Gastrocnemius medialis (tissue), 4 donors: ENCODE results near the gene DUS1L. TPM values are rescaled to one million over a fixed set of nuclear protein-coding genes. Genes with fewer than 3 reads are reported as not detected.

ENCODE experiments used
- ATAC-seq, 2 donors: fragments of 150-250 bp; one replicate each; pipeline ENCODE4 v1.9.1; 2016
- DNase-seq, 2 donors: peaks; one replicate each; pipeline ENCODE4 v3.0.0-alpha.2; 2019
- H3K27ac ChIP-seq, 4 donors: fragments of 200-600 bp; sonication (generic); 1 replicate in 1 of 4; 2 replicates in 3 of 4; pipeline ENCODE4 v1.5.1; 2016 to 2018; ENCODE audit warnings: mild to moderate bottlenecking in 2 of 4, moderate library complexity in 1 of 4
- H3K27me3 ChIP-seq, 3 donors: fragments of 200-600 bp; sonication (generic) in 2 of 3; 1 replicate in 1 of 3; 2 replicates in 2 of 3; pipeline versions ENCODE4 v1.5.1 to v1.6.0; 2016 to 2019; ENCODE audit warnings: mild to moderate bottlenecking in 1 of 3, moderate library complexity in 1 of 3
- H3K36me3 ChIP-seq, 2 donors: fragments of 200-600 bp; sonication (generic) in 1 of 2; one replicate each; pipeline ENCODE4 v1.5.1; 2017 to 2018
- H3K4me1 ChIP-seq, 2 donors: fragments of 200-600 bp; sonication (generic) in 1 of 2; one replicate each; pipeline ENCODE4 v1.5.1; 2016 to 2017; ENCODE audit warnings: mild to moderate bottlenecking in 2 of 2
- H3K4me3 ChIP-seq, 4 donors: fragments of 200-600 bp; sonication (generic) in 3 of 4; 1 replicate in 1 of 4; 2 replicates in 3 of 4; pipeline ENCODE4 v1.5.1; 2016 to 2019; ENCODE audit warnings: mild to moderate bottlenecking in 2 of 4
- H3K9me3 ChIP-seq, 3 donors: fragments of 200-600 bp; sonication (generic) in 2 of 3; 1 replicate in 1 of 3; 2 replicates in 2 of 3; pipeline ENCODE4 v1.5.1; 2016 to 2019
- CTCF ChIP-seq, 5 experiments: fragments of 450-650 bp in 3 of 5; fragments of 200-600 bp in 2 of 5; sonication (generic) in 2 of 5; IDR thresholded peaks in 4 of 5; conservative IDR thresholded peaks in 1 of 5; 1 replicate in 4 of 5; 2 replicates in 1 of 5; pipeline ENCODE4 v1.5.1; 2016 to 2019; ENCODE audit warnings: antibody characterized with exemption in 5 of 5, mild to moderate bottlenecking in 3 of 5, moderate library complexity in 3 of 5
- POLR2A ChIP-seq, 2 donors: fragments of 450-650 bp; IDR thresholded peaks; one replicate each; pipeline ENCODE4 v1.6.1; 2017; ENCODE audit warnings: antibody characterized with exemption in 2 of 2, mild to moderate bottlenecking in 2 of 2, moderate library complexity in 2 of 2
- in situ Hi-C, 4 donors: fragments of 200-750 bp; cut with MboI; loops; one replicate each; pipeline versions ENCODE4 v1.15.0 to v1.8.0; 2017; ENCODE audit warnings: low sequenced_read_pairs in 4 of 4
- intact Hi-C: fragments of 100-400 bp; cut with DNase I; formaldehyde crosslinking; loops from one replicate; pipeline ENCODE4 v1.15.1; 2023; ENCODE audit warnings: low total_unique reads
- total RNA-seq, 4 donors: library from RNA; depleted of rRNA; stranded (reverse); fragments of >200 nt; gene quantifications; one replicate each; pipeline versions ENCODE4 v1.1.0 to v1.2.3, GENCODE V29; 2016

Gene DUS1L
- total RNA-seq, 4 donors from 2014 or later = 54.6 to 119 (median 83.2) TPM

GRCh38 chr17:82047379-82047778 is 18.2 kb downstream of the DUS1L start:
- H3K4me1 ChIP-seq = peaks cover 11 to 15% of the 10 kb centered on the region in 2 donors
- H3K27me3 ChIP-seq = no peaks in the 10 kb centered on the region
- H3K9me3 ChIP-seq = no peaks in the 10 kb centered on the region
- TF ChIP-seq CTCF (IDR thresholded peaks at IDR 0.05 in 4 of 5, conservative IDR thresholded peaks at IDR 0.05 in 1 of 5) (no peak), POLR2A (IDR thresholded peaks at IDR 0.05) (no peak)
- no peak overlapping the region for H3K4me3 ChIP-seq
- DNase-seq (no peak), ATAC-seq (no peak)
- no peak overlapping the region for H3K27ac ChIP-seq
- in situ Hi-C loops = loop anchor here in 1 of 4 donors (25.0 kb wide), 1 partner anchor 90 kb away; no protein-coding TSS in a partner anchor
- peaks cover 0 to 35% of the 10 kb centered on the region in 2 donors for H3K36me3 ChIP-seq
- intact Hi-C loops = no loop called here

DNA sequence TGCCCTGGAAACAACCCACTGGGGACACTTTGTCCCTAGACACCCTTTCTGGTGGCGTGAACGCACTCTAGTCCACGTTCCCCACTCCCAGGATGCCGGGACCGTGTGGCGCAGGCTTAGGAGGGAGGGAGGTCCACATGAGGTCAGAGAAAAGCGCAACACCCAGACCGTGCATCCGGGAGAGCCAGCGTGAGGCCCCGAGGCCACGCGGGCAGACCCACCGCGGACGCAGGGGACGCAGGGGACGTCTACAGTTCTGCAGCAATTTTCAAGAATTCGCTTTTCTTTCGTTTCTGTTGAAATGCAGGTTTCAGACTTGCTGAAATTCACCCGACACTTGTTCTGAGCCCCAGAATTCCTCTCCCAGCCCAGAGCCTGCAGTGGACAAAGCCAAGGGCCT is 18.7 kb downstream of the DUS1L start:
- Histone ChIP-seq H3K27ac (no peak overlapping the region), H3K4me3 (no peak overlapping the region), H3K4me1 (peaks cover 11 to 12% of the 10 kb centered on the region in 2 donors), H3K9me3 (no peaks in the 10 kb centered on the region), H3K27me3 (no peaks in the 10 kb centered on the region), H3K36me3 (peaks cover 0 to 35% of the 10 kb centered on the region in 2 donors)
- TF ChIP-seq POLR2A (IDR thresholded peaks at IDR 0.05) (no peak), CTCF (IDR thresholded peaks at IDR 0.05 in 4 of 5, conservative IDR thresholded peaks at IDR 0.05 in 1 of 5) (no peak)
- DNase-seq (no peak), ATAC-seq (no peak)
- intact Hi-C loops = no loop called here
- in situ Hi-C loops = loop anchor here in 1 of 4 donors (25.0 kb wide), 1 partner anchor 90 kb away; no protein-coding TSS in a partner anchor

DNA sequence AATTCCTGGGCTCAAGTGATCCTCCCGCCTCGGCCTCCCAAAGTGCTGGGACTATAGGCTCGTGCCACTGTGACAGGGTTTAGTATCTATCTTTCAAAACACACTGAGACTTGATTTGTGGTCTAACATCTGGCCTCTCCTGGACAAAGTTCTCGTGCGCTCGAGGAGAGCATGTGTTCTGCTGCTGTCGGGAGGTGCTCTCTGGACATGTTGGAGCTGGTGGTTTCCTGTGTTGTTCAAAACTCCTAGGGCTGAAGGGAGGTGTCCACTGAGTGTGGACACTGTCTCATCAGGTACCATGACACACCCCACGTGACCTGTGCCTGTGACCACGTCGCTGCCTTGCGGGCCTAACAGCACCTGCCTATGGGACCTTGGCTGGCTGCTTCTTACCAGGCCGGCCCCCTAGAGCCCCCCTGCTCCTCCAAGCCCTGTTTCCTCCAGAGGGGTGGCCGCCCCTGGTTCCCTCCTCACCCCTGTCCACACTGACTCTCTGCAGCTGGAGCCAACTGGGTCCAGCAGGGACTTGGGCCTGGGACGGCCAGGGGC is 19.6 kb downstream of the DUS1L start:
- H3K4me3 ChIP-seq = no peak overlapping the region

GRCh38 chr17:82043507-82043906 is 22.1 kb downstream of the DUS1L start:
- intact Hi-C loops = no loop called here

More for the DNA sequence above, 19.6 kb downstream of the DUS1L start:
- Histone ChIP-seq H3K27ac (no peak overlapping the region), H3K27me3 (no peaks in the 10 kb centered on the region), H3K36me3 (peaks cover 0 to 35% of the 10 kb centered on the region in 2 donors), H3K9me3 (no peaks in the 10 kb centered on the region), H3K4me1 (peaks cover 11 to 12% of the 10 kb centered on the region in 2 donors)
- TF ChIP-seq POLR2A (IDR thresholded peaks at IDR 0.05) (no peak), CTCF (IDR thresholded peaks at IDR 0.05 in 4 of 5, conservative IDR thresholded peaks at IDR 0.05 in 1 of 5) (no peak)
- intact Hi-C loops (no loop called here), in situ Hi-C loops (loop anchor here in 1 of 4 donors (25.0 kb wide), 1 partner anchor 91 kb away; no protein-coding TSS in a partner anchor)
- DNase-seq (no peak), ATAC-seq (no peak)

More at GRCh38 chr17:82043507-82043906, 22.1 kb downstream of the DUS1L start:
- DNase-seq = no peak
- Histone ChIP-seq H3K4me3 (no peak overlapping the region), H3K27me3 (no peaks in the 10 kb centered on the region), H3K27ac (no peak overlapping the region), H3K36me3 (peaks cover 0 to 18% of the 10 kb centered on the region in 2 donors), H3K9me3 (no peaks in the 10 kb centered on the region), H3K4me1 (no peaks in the 10 kb centered on the region)
- ATAC-seq = no peak
- in situ Hi-C loops = loop anchor here in 1 of 4 donors (25.0 kb wide), 1 partner anchor 94 kb away; no protein-coding TSS in a partner anchor
- TF ChIP-seq CTCF (IDR thresholded peaks at IDR 0.05 in 4 of 5, conservative IDR thresholded peaks at IDR 0.05 in 1 of 5) = no peak
- TF ChIP-seq POLR2A (IDR thresholded peaks at IDR 0.05) = no peak
